HCT116 (cell line): Measurements from ENCODE around the gene KIFC1. TPM values are rescaled to one million over a fixed set of nuclear protein-coding genes. Genes with fewer than 3 reads are reported as not detected.

Source experiments
- ATAC-seq: fragments of 200-7000 bp; cut with Tn5 transposase; 2 replicates; pipeline ENCODE4 v1.9.1; 2020; ENCODE audit warnings: mild to moderate bottlenecking, moderate library complexity
- BruUV-seq: library from RNA; stranded (reverse); fragments of 400-500 nt; replicated peaks from 2 replicates; lab custom pipeline; 2021; lab: Mats Ljungman, UMichigan
- CTCF ChIA-PET: fragments of 300-600 bp; sonication (Branson Sonifier 250); formaldehyde crosslinking; loops from one replicate; lab custom pipeline; 2021; ENCODE audit warnings: antibody characterized with exemption; lab: Charles Lee
- POLR2A ChIA-PET: fragments of 300-600, 350-600 bp; sonication (Branson Sonifier 250); formaldehyde crosslinking; loops from one replicate; lab custom pipeline; 2021; ENCODE audit warnings: antibody characterized with exemption; lab: Charles Lee
- RAD21 ChIA-PET, 2 experiments: fragments of 300-600 bp; sonication (Branson Sonifier 250); formaldehyde crosslinking; loops; one replicate each; lab custom pipeline; 2023; ENCODE audit warnings: low total read pairs in 2 of 2; ENCODE audit not compliant: uncharacterized antibody in 2 of 2, unreplicated experiment in 2 of 2, low non-redundant PET in 1 of 2; lab: Charles Lee
- DNase-seq: peaks from one replicate; pipeline ENCODE4 v3.0.0-alpha.2; 2010; ENCODE audit warnings: low read depth, low spot score
- H2AFZ ChIP-seq: fragments of 200-600 bp; shearing (Covaris generic), sonication (generic); 2 replicates; pipeline ENCODE4 v1.6.1; 2017; ENCODE audit warnings: low read depth, mixed run types, mixed read lengths, antibody characterized with exemption, low read length; ENCODE audit not compliant: poor library complexity, severe bottlenecking
- H3K27ac ChIP-seq: 2 replicates; pipeline ENCODE4 v1.5.1; 2012; ENCODE audit warnings: low read depth, low read length
- H3K27me3 ChIP-seq: fragments of 200-600 bp; sonication (generic); 2 replicates; pipeline ENCODE4 v1.6.1; 2016; ENCODE audit warnings: mixed run types, low read length, mixed read lengths; ENCODE audit not compliant: insufficient read depth
- H3K36me3 ChIP-seq, 2 experiments: fragments of 200-500 bp in 1 of 2; fragments of 200-600 bp in 1 of 2; sonication (Bioruptor generic) in 1 of 2; sonication (generic) in 1 of 2; 2 replicates each; pipeline versions ENCODE4 v1.5.1 to v1.6.1; 2014 to 2016; ENCODE audit warnings: low read length in 2 of 2, inconsistent platforms in 1 of 2, mixed read lengths in 1 of 2, mixed run types in 1 of 2; ENCODE audit not compliant: insufficient read depth in 2 of 2, control insufficient read depth in 1 of 2
- H3K4me1 ChIP-seq, 2 experiments: fragments of 200-600 bp in 1 of 2; sonication (generic) in 1 of 2; 2 replicates each; pipeline versions ENCODE4 v1.5.1 to v1.6.1; 2012 to 2017; ENCODE audit warnings: low read length in 2 of 2, inconsistent platforms in 1 of 2, mild to moderate bottlenecking in 1 of 2, mixed read lengths in 1 of 2, mixed run types in 1 of 2, moderate library complexity in 1 of 2; ENCODE audit not compliant: insufficient read depth in 2 of 2, control insufficient read depth in 1 of 2
- H3K4me2 ChIP-seq: fragments of 200-600 bp; sonication (generic); 2 replicates; pipeline ENCODE4 v1.6.1; 2017; ENCODE audit warnings: mixed run types, low read length, mixed read lengths
- H3K4me3 ChIP-seq, 2 experiments: fragments of 200-600 bp in 1 of 2; sonication (generic) in 1 of 2; replicated peaks in 1 of 2; 2 replicates each; pipeline ENCODE4 v1.5.1; 2011 to 2016; ENCODE audit warnings: low read length in 2 of 2, control low read depth in 1 of 2, low read depth in 1 of 2, mild to moderate bottlenecking in 1 of 2, mixed read lengths in 1 of 2, mixed run types in 1 of 2
- H3K79me2 ChIP-seq: fragments of 200-600 bp; sonication (generic); 2 replicates; pipeline ENCODE4 v1.6.1; 2017; ENCODE audit warnings: mild to moderate bottlenecking, mixed run types, low read length, moderate library complexity, mixed read lengths; ENCODE audit not compliant: insufficient read depth
- H3K9ac ChIP-seq: fragments of 200-600 bp; sonication (generic); 2 replicates; pipeline ENCODE4 v1.6.1; 2016; ENCODE audit warnings: low read length, mixed read lengths
- H3K9me2 ChIP-seq: fragments of 200-600 bp; sonication (generic), shearing (Covaris generic); 2 replicates; pipeline ENCODE4 v1.6.1; 2017; ENCODE audit warnings: mixed run types, mild to moderate bottlenecking, moderate library complexity; ENCODE audit not compliant: insufficient read depth
- H3K9me3 ChIP-seq, 2 experiments: fragments of 200-500 bp in 1 of 2; fragments of 200-600 bp in 1 of 2; sonication (Bioruptor generic) in 1 of 2; sonication (generic) in 1 of 2; 2 replicates each; pipeline ENCODE4 v1.6.1; 2014 to 2017; ENCODE audit warnings: low read length in 2 of 2, mixed read lengths in 2 of 2, inconsistent platforms in 1 of 2, low read depth in 1 of 2, mild to moderate bottlenecking in 1 of 2, mixed run types in 1 of 2, moderate library complexity in 1 of 2; ENCODE audit not compliant: control insufficient read depth in 1 of 2, insufficient read depth in 1 of 2
- H4K20me1 ChIP-seq: fragments of 200-600 bp; sonication (generic), shearing (Covaris generic); 2 replicates; pipeline ENCODE4 v1.6.1; 2017; ENCODE audit warnings: mixed run types, mild to moderate bottlenecking, moderate library complexity; ENCODE audit not compliant: insufficient read depth
- CBX3 ChIP-seq: IDR thresholded peaks from 2 replicates; pipeline ENCODE4 v1.6.1; 2012; ENCODE audit warnings: low read depth
- CEBPB ChIP-seq: IDR thresholded peaks from 2 replicates; pipeline ENCODE4 v1.6.1; 2012; ENCODE audit warnings: low read depth
- EGR1 ChIP-seq: IDR thresholded peaks from 2 replicates; pipeline ENCODE4 v1.6.1; 2012; ENCODE audit warnings: low read depth
- ELF1 ChIP-seq: IDR thresholded peaks from 2 replicates; pipeline ENCODE4 v1.6.1; 2012; ENCODE audit warnings: low read depth, borderline replicate concordance
- EZH2phosphoT487 ChIP-seq: fragments of 200-600 bp; IDR thresholded peaks from 2 replicates; pipeline ENCODE4 v1.6.1; 2018; ENCODE audit warnings: antibody characterized with exemption, borderline replicate concordance
- FOSL1 ChIP-seq: IDR thresholded peaks from 2 replicates; pipeline ENCODE4 v1.6.1; 2012; ENCODE audit warnings: low read depth
- POLR2A ChIP-seq: IDR thresholded peaks from 2 replicates; pipeline ENCODE4 v1.7.0; 2011; ENCODE audit warnings: borderline replicate concordance; ENCODE audit not compliant: insufficient read depth, insufficient read length; ENCODE audit errors: extremely low read depth
- POLR2AphosphoS5 ChIP-seq: IDR thresholded peaks from 2 replicates; pipeline ENCODE4 v1.6.1; 2011; ENCODE audit warnings: mild to moderate bottlenecking, low read depth, low read length, moderate library complexity
- SIN3A ChIP-seq: IDR thresholded peaks from 2 replicates; pipeline ENCODE4 v1.6.1; 2012; ENCODE audit warnings: low read depth
- SP1 ChIP-seq: IDR thresholded peaks from 2 replicates; pipeline ENCODE4 v1.6.1; 2012; ENCODE audit warnings: low read depth
- SRF ChIP-seq: IDR thresholded peaks from 2 replicates; pipeline ENCODE4 v1.6.1; 2012; ENCODE audit warnings: low read depth
- TCF7L2 ChIP-seq: IDR thresholded peaks from 2 replicates; pipeline ENCODE4 v1.7.0; 2011; ENCODE audit warnings: borderline replicate concordance, inconsistent platforms; ENCODE audit not compliant: insufficient read depth, insufficient read length; ENCODE audit errors: extremely low read depth
- YY1 ChIP-seq: IDR thresholded peaks from 2 replicates; pipeline ENCODE4 v1.6.1; 2011; ENCODE audit warnings: low read length, low read depth, moderate library complexity, mild to moderate bottlenecking; ENCODE audit not compliant: insufficient replicate concordance; ENCODE audit errors: extremely low read depth
- ZFX ChIP-seq: fragments of 450-650 bp; IDR thresholded peaks from 2 replicates; pipeline ENCODE4 v1.6.1; 2017
- ZNF274 ChIP-seq: fragments of 200-500 bp; sonication (Bioruptor generic); IDR thresholded peaks from 2 replicates; pipeline ENCODE4 v1.6.1; 2014; ENCODE audit warnings: mild to moderate bottlenecking, low read depth, low read length, inconsistent platforms
- intact Hi-C: fragments of 100-400 bp; cut with micrococcal nuclease; formaldehyde crosslinking; loops from 2 replicates; pipeline ENCODE4 v1.10.0; 2022
- total RNA-seq: library from RNA; stranded (reverse); gene quantifications from one replicate; pipeline ENCODE4 v1.2.1, GENCODE V29; 2021; ENCODE audit not compliant: unreplicated experiment
- TF ChIP-seq, protein P1 (sequence below): IDR thresholded peaks from 2 replicates; pipeline ENCODE4 v1.6.1; 2011; ENCODE audit warnings: mild to moderate bottlenecking, low read length, moderate library complexity; ENCODE audit not compliant: insufficient replicate concordance; ENCODE audit errors: extremely low read depth
- TF ChIP-seq, protein P2 (sequence below): IDR thresholded peaks from 2 replicates; pipeline ENCODE4 v1.6.1; 2012
- TF ChIP-seq, protein P3 (sequence below): IDR thresholded peaks from 2 replicates; pipeline ENCODE4 v1.6.1; 2012; ENCODE audit warnings: low read depth
- TF ChIP-seq, protein P4 (sequence below), 3 experiments: fragments of 200-600 bp in 1 of 3; sonication (generic) in 1 of 3; IDR thresholded peaks in 2 of 3; conservative IDR thresholded peaks in 1 of 3; 2 replicates each; pipeline ENCODE4 v1.5.1; 2012 to 2017; ENCODE audit warnings: low read depth in 2 of 3, low read length in 2 of 3, antibody characterized with exemption in 1 of 3, borderline replicate concordance in 1 of 3, control low read depth in 1 of 3, mild to moderate bottlenecking in 1 of 3, mixed read lengths in 1 of 3, mixed run types in 1 of 3, moderate library complexity in 1 of 3; ENCODE audit not compliant: insufficient read depth in 1 of 3

KIFC1 gene
- total RNA-seq, 1 experiment from 2014 or later, result 84.7 TPM

DNA sequence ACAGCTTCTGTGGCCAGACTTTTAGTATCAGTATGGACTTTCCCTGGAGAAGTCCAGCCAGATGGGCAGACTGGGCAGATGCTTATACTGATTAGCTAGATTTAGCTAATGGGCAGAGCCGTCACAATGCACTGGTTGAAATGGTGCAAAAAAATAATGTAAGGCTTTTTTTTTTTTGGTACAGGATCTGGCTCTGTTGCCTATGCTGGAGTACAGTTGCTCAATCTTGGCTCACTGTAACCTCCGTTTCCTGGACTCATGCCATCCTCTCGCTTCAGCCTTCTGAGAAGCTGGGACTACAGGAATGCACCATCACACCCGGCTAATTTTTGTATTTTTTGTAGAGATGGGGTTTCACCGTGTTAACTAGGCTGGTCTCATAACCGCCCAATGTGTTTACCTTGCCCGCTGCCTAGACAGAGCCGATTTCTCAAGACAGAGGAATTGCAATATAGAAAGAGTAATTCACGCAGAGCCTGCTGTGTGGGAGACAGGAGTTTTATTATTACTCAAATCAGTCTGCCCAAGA is 16.4 kb upstream of the KIFC1 start:
- no peaks in the 10 kb centered on the region for H3K27me3 ChIP-seq
- no peak overlapping the region for H2AFZ ChIP-seq
- H3K4me1 ChIP-seq, result peaks cover 0 to 16% of the 10 kb centered on the region in 2 experiments; a peak in 2 of 4 replicates
- ChIA-PET CTCF (interaction anchor here (1.0 to 1.1 kb wide), 2 partner anchors 11 to 127 kb away, joined by 3 read pairs; no protein-coding TSS in a partner anchor), RAD21 (no interaction called here), POLR2A (interaction anchor here (1.3 to 1.6 kb wide), 2 partner anchors 11 to 104 kb away, joined by 3 to 5 read pairs; partner anchors contain the start of genes RPS18 and VPS52)
- no peak overlapping the region for H3K9ac ChIP-seq
- ATAC-seq (no peak), DNase-seq (no peak)
- 0 out of 2 replicates have a peak overlapping the region, but pooled peaks have one; percentile 28 for H3K4me2 ChIP-seq
- intact Hi-C loops, result no loop called here
- TF ChIP-seq ZFX, result no peak
- TF ChIP-seq, protein P1, sequence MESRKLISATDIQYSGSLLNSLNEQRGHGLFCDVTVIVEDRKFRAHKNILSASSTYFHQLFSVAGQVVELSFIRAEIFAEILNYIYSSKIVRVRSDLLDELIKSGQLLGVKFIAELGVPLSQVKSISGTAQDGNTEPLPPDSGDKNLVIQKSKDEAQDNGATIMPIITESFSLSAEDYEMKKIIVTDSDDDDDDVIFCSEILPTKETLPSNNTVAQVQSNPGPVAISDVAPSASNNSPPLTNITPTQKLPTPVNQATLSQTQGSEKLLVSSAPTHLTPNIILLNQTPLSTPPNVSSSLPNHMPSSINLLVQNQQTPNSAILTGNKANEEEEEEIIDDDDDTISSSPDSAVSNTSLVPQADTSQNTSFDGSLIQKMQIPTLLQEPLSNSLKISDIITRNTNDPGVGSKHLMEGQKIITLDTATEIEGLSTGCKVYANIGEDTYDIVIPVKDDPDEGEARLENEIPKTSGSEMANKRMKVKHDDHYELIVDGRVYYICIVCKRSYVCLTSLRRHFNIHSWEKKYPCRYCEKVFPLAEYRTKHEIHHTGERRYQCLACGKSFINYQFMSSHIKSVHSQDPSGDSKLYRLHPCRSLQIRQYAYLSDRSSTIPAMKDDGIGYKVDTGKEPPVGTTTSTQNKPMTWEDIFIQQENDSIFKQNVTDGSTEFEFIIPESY, result no peak
- TF ChIP-seq FOSL1, result no peak
- TF ChIP-seq SP1, result no peak
- no peak for TF ChIP-seq YY1
- TF ChIP-seq, protein P2, sequence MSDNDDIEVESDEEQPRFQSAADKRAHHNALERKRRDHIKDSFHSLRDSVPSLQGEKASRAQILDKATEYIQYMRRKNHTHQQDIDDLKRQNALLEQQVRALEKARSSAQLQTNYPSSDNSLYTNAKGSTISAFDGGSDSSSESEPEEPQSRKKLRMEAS, result no peak
- no peak for TF ChIP-seq ELF1
- no peak for TF ChIP-seq POLR2AphosphoS5
- no peak for TF ChIP-seq CEBPB
- TF ChIP-seq, protein P3, sequence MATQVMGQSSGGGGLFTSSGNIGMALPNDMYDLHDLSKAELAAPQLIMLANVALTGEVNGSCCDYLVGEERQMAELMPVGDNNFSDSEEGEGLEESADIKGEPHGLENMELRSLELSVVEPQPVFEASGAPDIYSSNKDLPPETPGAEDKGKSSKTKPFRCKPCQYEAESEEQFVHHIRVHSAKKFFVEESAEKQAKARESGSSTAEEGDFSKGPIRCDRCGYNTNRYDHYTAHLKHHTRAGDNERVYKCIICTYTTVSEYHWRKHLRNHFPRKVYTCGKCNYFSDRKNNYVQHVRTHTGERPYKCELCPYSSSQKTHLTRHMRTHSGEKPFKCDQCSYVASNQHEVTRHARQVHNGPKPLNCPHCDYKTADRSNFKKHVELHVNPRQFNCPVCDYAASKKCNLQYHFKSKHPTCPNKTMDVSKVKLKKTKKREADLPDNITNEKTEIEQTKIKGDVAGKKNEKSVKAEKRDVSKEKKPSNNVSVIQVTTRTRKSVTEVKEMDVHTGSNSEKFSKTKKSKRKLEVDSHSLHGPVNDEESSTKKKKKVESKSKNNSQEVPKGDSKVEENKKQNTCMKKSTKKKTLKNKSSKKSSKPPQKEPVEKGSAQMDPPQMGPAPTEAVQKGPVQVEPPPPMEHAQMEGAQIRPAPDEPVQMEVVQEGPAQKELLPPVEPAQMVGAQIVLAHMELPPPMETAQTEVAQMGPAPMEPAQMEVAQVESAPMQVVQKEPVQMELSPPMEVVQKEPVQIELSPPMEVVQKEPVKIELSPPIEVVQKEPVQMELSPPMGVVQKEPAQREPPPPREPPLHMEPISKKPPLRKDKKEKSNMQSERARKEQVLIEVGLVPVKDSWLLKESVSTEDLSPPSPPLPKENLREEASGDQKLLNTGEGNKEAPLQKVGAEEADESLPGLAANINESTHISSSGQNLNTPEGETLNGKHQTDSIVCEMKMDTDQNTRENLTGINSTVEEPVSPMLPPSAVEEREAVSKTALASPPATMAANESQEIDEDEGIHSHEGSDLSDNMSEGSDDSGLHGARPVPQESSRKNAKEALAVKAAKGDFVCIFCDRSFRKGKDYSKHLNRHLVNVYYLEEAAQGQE, result no peak
- no peak for TF ChIP-seq SIN3A
- TF ChIP-seq POLR2A, result no peak
- no peak for TF ChIP-seq SRF
- TF ChIP-seq TCF7L2, result no peak
- TF ChIP-seq, protein P4, sequence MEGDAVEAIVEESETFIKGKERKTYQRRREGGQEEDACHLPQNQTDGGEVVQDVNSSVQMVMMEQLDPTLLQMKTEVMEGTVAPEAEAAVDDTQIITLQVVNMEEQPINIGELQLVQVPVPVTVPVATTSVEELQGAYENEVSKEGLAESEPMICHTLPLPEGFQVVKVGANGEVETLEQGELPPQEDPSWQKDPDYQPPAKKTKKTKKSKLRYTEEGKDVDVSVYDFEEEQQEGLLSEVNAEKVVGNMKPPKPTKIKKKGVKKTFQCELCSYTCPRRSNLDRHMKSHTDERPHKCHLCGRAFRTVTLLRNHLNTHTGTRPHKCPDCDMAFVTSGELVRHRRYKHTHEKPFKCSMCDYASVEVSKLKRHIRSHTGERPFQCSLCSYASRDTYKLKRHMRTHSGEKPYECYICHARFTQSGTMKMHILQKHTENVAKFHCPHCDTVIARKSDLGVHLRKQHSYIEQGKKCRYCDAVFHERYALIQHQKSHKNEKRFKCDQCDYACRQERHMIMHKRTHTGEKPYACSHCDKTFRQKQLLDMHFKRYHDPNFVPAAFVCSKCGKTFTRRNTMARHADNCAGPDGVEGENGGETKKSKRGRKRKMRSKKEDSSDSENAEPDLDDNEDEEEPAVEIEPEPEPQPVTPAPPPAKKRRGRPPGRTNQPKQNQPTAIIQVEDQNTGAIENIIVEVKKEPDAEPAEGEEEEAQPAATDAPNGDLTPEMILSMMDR (IDR thresholded peaks at IDR 0.05 in 2 of 3, conservative IDR thresholded peaks at IDR 0.05 in 1 of 3; ENCODE audit: borderline replicate concordance in 1 of 3, insufficient read depth in 1 of 3, low read depth in 2 of 3, low read length in 2 of 3), result no peak
- TF ChIP-seq EGR1, result no peak
- TF ChIP-seq CBX3, result no peak
- TF ChIP-seq EZH2phosphoT487, result no peak
- TF ChIP-seq ZNF274, result no peak
- H3K79me2 ChIP-seq, result no peaks in the 10 kb centered on the region
- H3K4me3 ChIP-seq, result no peak overlapping the region
- no peaks in the 10 kb centered on the region for H3K9me3 ChIP-seq
- H3K27ac ChIP-seq, result no peak overlapping the region
- BruUV-seq, result no TSS peak
- no peaks in the 10 kb centered on the region for H3K36me3 ChIP-seq
- H4K20me1 ChIP-seq, result no peaks in the 10 kb centered on the region
- H3K9me2 ChIP-seq, result no peaks in the 10 kb centered on the region
